IMR-90 (cell line): ENCODE measurements around the gene SH3TC1. TPM values are rescaled to one million over a fixed set of nuclear protein-coding genes. Genes with fewer than 3 reads are reported as not detected.

Experiments
- ATAC-seq: fragments of 200-7000 bp; cut with Tn5 transposase; 2 replicates; pipeline ENCODE4 v1.9.1; 2020; ENCODE audit warnings: low read depth, mild to moderate bottlenecking, moderate library complexity
- BruUV-seq: library from RNA; stranded (reverse); fragments of 400-500 nt; replicated peaks from 2 replicates; lab custom pipeline; 2021; lab: Mats Ljungman, UMichigan
- CTCF ChIA-PET: fragments of 300-600 bp; formaldehyde crosslinking; extraction: SDS; loops from one replicate; lab custom pipeline; 2021; ENCODE audit warnings: antibody characterized with exemption; lab: Yijun Ruan, JAX
- POLR2A ChIA-PET: fragments of 300-600 bp; sonication (Branson Sonifier 250); formaldehyde crosslinking; loops from one replicate; lab custom pipeline; 2022; ENCODE audit warnings: antibody characterized with exemption; ENCODE audit not compliant: unreplicated experiment; lab: Charles Lee
- DNase-seq: peaks from one replicate; pipeline ENCODE4 v3.0.0; 2013
- H2AFZ ChIP-seq: replicated peaks from 2 replicates; pipeline ENCODE3; 2013; ENCODE audit warnings: low read length, mild to moderate bottlenecking; ENCODE audit not compliant: poor library complexity
- H2AK5ac ChIP-seq: 2 replicates; pipeline ENCODE4 v1.6.1; 2013; ENCODE audit warnings: low read depth, low read length, inconsistent platforms
- H2AK9ac ChIP-seq: replicated peaks from 2 replicates; pipeline ENCODE3; 2013; ENCODE audit warnings: mild to moderate bottlenecking, low read depth, low read length, moderate library complexity; ENCODE audit not compliant: poor library complexity
- H2BK120ac ChIP-seq: 2 replicates; pipeline ENCODE4 v1.6.1; 2013; ENCODE audit warnings: low read depth, low read length, inconsistent platforms
- H2BK15ac ChIP-seq: 3 replicates; pipeline ENCODE4 v1.6.1; 2013; ENCODE audit warnings: low read depth, low read length, inconsistent platforms
- H2BK20ac ChIP-seq: 2 replicates; pipeline ENCODE4 v1.6.1; 2013; ENCODE audit warnings: low read depth, mild to moderate bottlenecking, inconsistent platforms, low read length, moderate library complexity
- H2BK5ac ChIP-seq: 2 replicates; pipeline ENCODE4 v1.6.1; 2013; ENCODE audit warnings: mild to moderate bottlenecking, low read depth, low read length, inconsistent platforms; ENCODE audit not compliant: poor library complexity, severe bottlenecking
- H3K14ac ChIP-seq: replicated peaks from 2 replicates; pipeline ENCODE4 v1.6.1; 2013; ENCODE audit warnings: low read depth, low read length, inconsistent platforms
- H3K18ac ChIP-seq: 2 replicates; pipeline ENCODE4 v1.6.1; 2013; ENCODE audit warnings: low read depth, low read length, control low read depth
- H3K23ac ChIP-seq: 2 replicates; pipeline ENCODE4 v1.6.1; 2013; ENCODE audit warnings: low read depth, low read length, inconsistent platforms
- H3K27ac ChIP-seq: 2 replicates; pipeline ENCODE4 v1.5.1; 2013; ENCODE audit warnings: mild to moderate bottlenecking, control low read depth, low read length; ENCODE audit not compliant: insufficient read depth
- H3K27me3 ChIP-seq: 2 replicates; pipeline ENCODE4 v1.6.1; 2013; ENCODE audit warnings: low read length; ENCODE audit not compliant: control insufficient read depth, insufficient read depth
- H3K36me3 ChIP-seq: 2 replicates; pipeline ENCODE4 v1.6.1; 2013; ENCODE audit warnings: low read length, mixed read lengths; ENCODE audit not compliant: control insufficient read depth, insufficient read depth
- H3K4ac ChIP-seq: 2 replicates; pipeline ENCODE4 v1.6.1; 2013; ENCODE audit warnings: low read depth, low read length, inconsistent platforms
- H3K4me1 ChIP-seq: 2 replicates; pipeline ENCODE4 v1.6.1; 2013; ENCODE audit warnings: low read length, mixed read lengths; ENCODE audit not compliant: control insufficient read depth, insufficient read depth
- H3K4me2 ChIP-seq: 2 replicates; pipeline ENCODE4 v1.6.1; 2013; ENCODE audit warnings: low read depth, mild to moderate bottlenecking, control low read depth, low read length, moderate library complexity
- H3K4me3 ChIP-seq: 2 replicates; pipeline ENCODE4 v1.5.1; 2013; ENCODE audit warnings: low read depth, mild to moderate bottlenecking, control low read depth, low read length, moderate library complexity; ENCODE audit not compliant: insufficient read depth
- H3K56ac ChIP-seq: 2 replicates; pipeline ENCODE4 v1.6.1; 2013; ENCODE audit warnings: low read length, inconsistent platforms; ENCODE audit not compliant: insufficient read depth; ENCODE audit errors: extremely low read depth
- H3K79me1 ChIP-seq, 2 experiments: 2 replicates each; pipeline ENCODE4 v1.6.1; 2013; ENCODE audit warnings: low read length in 2 of 2, inconsistent platforms in 1 of 2, low read depth in 1 of 2
- H3K9ac ChIP-seq: 2 replicates; pipeline ENCODE4 v1.6.1; 2013; ENCODE audit warnings: low read depth, low read length, control low read depth
- H3K9me1 ChIP-seq: 2 replicates; pipeline ENCODE4 v1.6.1; 2013; ENCODE audit warnings: low read length, inconsistent platforms; ENCODE audit not compliant: insufficient read depth
- H3K9me3 ChIP-seq: 2 replicates; pipeline ENCODE4 v1.6.1; 2013; ENCODE audit warnings: low read length; ENCODE audit not compliant: control insufficient read depth, insufficient read depth
- H4K20me1 ChIP-seq: 2 replicates; pipeline ENCODE4 v1.6.1; 2013; ENCODE audit warnings: low read length, inconsistent platforms; ENCODE audit not compliant: insufficient read depth
- H4K5ac ChIP-seq: 2 replicates; pipeline ENCODE4 v1.6.1; 2013; ENCODE audit warnings: mild to moderate bottlenecking, low read depth, low read length, control low read depth
- H4K8ac ChIP-seq, 2 experiments: 2 replicates each; pipeline ENCODE4 v1.6.1; 2013; ENCODE audit warnings: low read depth in 2 of 2, low read length in 2 of 2, control low read depth in 1 of 2, inconsistent platforms in 1 of 2
- H4K91ac ChIP-seq: 2 replicates; pipeline ENCODE4 v1.6.1; 2013; ENCODE audit warnings: low read depth, low read length, inconsistent platforms; ENCODE audit not compliant: insufficient read depth
- CHD1 ChIP-seq: IDR thresholded peaks from 2 replicates; pipeline ENCODE4 v1.6.1; 2012; ENCODE audit warnings: low read depth, low read length, improper control_type of control experiment
- ELK1 ChIP-seq: fragments of 150-350 bp; IDR thresholded peaks from 2 replicates; pipeline ENCODE4 v1.6.1; 2016; ENCODE audit warnings: low read depth, mild to moderate bottlenecking, low read length, moderate library complexity, borderline replicate concordance
- NFE2L2 ChIP-seq: fragments of 150-350 bp; IDR thresholded peaks from 2 replicates; pipeline ENCODE4 v1.6.1; 2016; ENCODE audit warnings: low read depth, mild to moderate bottlenecking, low read length
- POLR2A ChIP-seq: IDR thresholded peaks from 2 replicates; pipeline ENCODE4 v1.6.1; 2012; ENCODE audit warnings: mild to moderate bottlenecking, low read depth, low read length
- RAD21 ChIP-seq: IDR thresholded peaks from 2 replicates; pipeline ENCODE4 v1.6.1; 2012; ENCODE audit warnings: low read length, improper control_type of control experiment
- RFX5 ChIP-seq: IDR thresholded peaks from 2 replicates; pipeline ENCODE4 v1.8.0; 2012; ENCODE audit warnings: low read depth, mild to moderate bottlenecking, low read length, moderate library complexity
- WGBS, 2 experiments: methylation state at CpG; one replicate each; pipeline versions ENCODE4 v1.1.5 to v1.1.7; 2013; ENCODE audit warnings: missing lambda C conversion rate in 2 of 2; ENCODE audit not compliant: insufficient read length in 1 of 2; ENCODE audit errors: extremely low coverage in 2 of 2; 5-methylcytosine and 5-hydroxymethylcytosine counted together
- dilution Hi-C: fragments of 300-500 bp; cut with HindIII; formaldehyde crosslinking; loops from one replicate; pipeline ENCODE4 v1.14.3; 2018; ENCODE audit warnings: low sequenced_read_pairs; ENCODE audit not compliant: unreplicated experiment
- in situ Hi-C: fragments of 300-500 bp; cut with MboI; formaldehyde crosslinking; loops from 3 replicates; pipeline ENCODE4 v1.14.3; 2019; ENCODE audit warnings: low sequenced_read_pairs, inconsistent platforms, mixed read lengths
- intact Hi-C: fragments of 100-400 bp; cut with micrococcal nuclease; formaldehyde crosslinking; loops from 2 replicates; pipeline ENCODE4 v1.10.0; 2022
- polyA plus RNA-seq, 3 experiments: library from polyadenylated mRNA; depleted of rRNA; stranded (reverse); fragments of >200 nt; gene quantifications; 2 replicates each; pipeline ENCODE4 v1.2.3, GENCODE V29; 2012; ENCODE audit warnings: low replicate concordance in 1 of 3
- total RNA-seq: library from RNA; depleted of rRNA; stranded (reverse); fragments of >200 nt; gene quantifications from 2 replicates; pipeline ENCODE4 v1.2.3, GENCODE V29; 2012

SH3TC1 gene
- total and polyA plus RNA-seq, 2 of the 4 experiments (the other 2 are of a cell fraction): 1.6 to 2.2 TPM

GRCh38 chr4:8217246-8217511 lies 18.1 kb downstream of the SH3TC1 start:
- BruUV-seq: no TSS peak
- Histone ChIP-seq H3K23ac (no peak overlapping the region), H4K8ac (no peak overlapping the region), H3K4ac (no peak overlapping the region), H2AK5ac (no peak overlapping the region), H3K4me3 (no peak overlapping the region), H3K9me3 (no peaks in the 10 kb centered on the region), H2BK15ac (no peak overlapping the region), H3K4me1 (peaks cover 3% of the 10 kb centered on the region; the same call in 1 of the 2 replicates), H2BK120ac (no peak overlapping the region), H3K36me3 (no peaks in the 10 kb centered on the region), H2AFZ (no peak overlapping the region), H4K5ac (no peak overlapping the region), H3K9ac (no peak overlapping the region), H2AK9ac (no peak overlapping the region), H2BK5ac (no peak overlapping the region), H3K79me1 (no peaks in the 10 kb centered on the region), H3K9me1 (peaks cover 5% of the 10 kb centered on the region), H2BK20ac (no peak overlapping the region), H3K14ac (no peak overlapping the region), H4K20me1 (peaks cover 8% of the 10 kb centered on the region; the same call in 1 of the 2 replicates), H3K27me3 (peaks cover 8% of the 10 kb centered on the region; the same call in 1 of the 2 replicates), H3K56ac (no peak overlapping the region), H3K4me2 (no peak overlapping the region), H3K27ac (no peak overlapping the region), H4K91ac (no peak overlapping the region), H3K18ac (no peak overlapping the region)
- ATAC-seq (no peak), DNase-seq (no peak)
- ChIA-PET CTCF (no interaction called here), POLR2A (no interaction called here)
- TF ChIP-seq RFX5 (no peak), RAD21 (no peak), ELK1 (no peak), POLR2A (no peak), CHD1 (no peak), NFE2L2 (no peak)
- in situ Hi-C loops: loop anchor here (25.0 kb wide), 1 partner anchor 395 kb away; no protein-coding TSS in a partner anchor
- dilution Hi-C loops: no loop called here
- 78% methylated on average over 5 of the region's 6 CpGs; no CpG with 5 or more reads in 1 of the 2 experiments for WGBS, 2 experiments
- intact Hi-C loops: loop anchor here (5.0 kb wide), 1 partner anchor 40 kb away; no protein-coding TSS in a partner anchor
